Nephron progenitor cell (in vitro differentiated cells): Measurements from ENCODE around the gene ARFIP2.

Source experiments
- DNase-seq: peaks from one replicate; pipeline ENCODE4 v3.0.0; 2021
- H3K27ac Mint-ChIP-seq: 2 replicates; pipeline ENCODE4 v1.8.0; 2021; ENCODE audit warnings: mild to moderate bottlenecking, moderate library complexity, mixed read lengths
- H3K27me3 Mint-ChIP-seq: 2 replicates; pipeline ENCODE4 v1.8.0; 2021; ENCODE audit warnings: mild to moderate bottlenecking, low read depth, mixed read lengths; ENCODE audit not compliant: poor library complexity
- H3K36me3 Mint-ChIP-seq: 2 replicates; pipeline ENCODE4 v1.8.0; 2021; ENCODE audit warnings: low read depth, mixed read lengths
- H3K4me1 Mint-ChIP-seq: 2 replicates; pipeline ENCODE4 v1.8.0; 2021; ENCODE audit warnings: mixed read lengths
- H3K4me3 Mint-ChIP-seq: 2 replicates; pipeline ENCODE4 v1.8.0; 2021; ENCODE audit warnings: mild to moderate bottlenecking, moderate library complexity, mixed read lengths
- H3K9me3 Mint-ChIP-seq: 2 replicates; pipeline ENCODE4 v1.8.0; 2021; ENCODE audit warnings: mild to moderate bottlenecking, moderate library complexity, mixed read lengths
- TF ChIP-seq, protein P1 (sequence below): fragments of 200-600 bp; sonication (generic); IDR thresholded peaks from 2 replicates; pipeline ENCODE4 v1.5.0; 2021; ENCODE audit warnings: antibody characterized with exemption

Gene ARFIP2

DNA sequence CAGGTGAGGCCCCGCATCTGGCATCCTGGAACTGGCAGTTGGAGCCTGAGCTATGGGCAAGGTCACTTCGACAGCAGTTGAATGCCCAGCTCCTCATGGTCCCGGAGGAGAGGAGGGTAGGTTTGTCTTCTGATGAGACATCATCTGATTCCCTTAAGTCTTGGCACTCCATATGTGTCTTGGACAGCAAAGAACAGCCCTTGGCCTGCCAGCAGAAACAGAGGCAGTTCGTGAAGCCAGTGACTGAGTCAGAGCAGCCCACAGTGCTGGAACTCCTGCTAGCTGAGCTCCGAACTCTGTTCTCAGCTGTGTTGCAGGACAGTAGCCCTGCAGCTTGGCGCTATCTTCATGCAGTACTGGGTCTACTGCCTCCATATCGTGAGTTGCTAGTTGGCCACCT is 17.0 kb upstream of the ARFIP2 start:
- H3K4me1 Mint-ChIP-seq, result peaks cover 5% of the 10 kb centered on the region
- H3K9me3 Mint-ChIP-seq, result no peaks in the 10 kb centered on the region
- H3K27me3 Mint-ChIP-seq, result no peaks in the 10 kb centered on the region
- peaks cover 24% of the 10 kb centered on the region for H3K36me3 Mint-ChIP-seq
- H3K27ac Mint-ChIP-seq, result no peak overlapping the region
- H3K4me3 Mint-ChIP-seq, result no peak overlapping the region
- TF ChIP-seq, protein P1, sequence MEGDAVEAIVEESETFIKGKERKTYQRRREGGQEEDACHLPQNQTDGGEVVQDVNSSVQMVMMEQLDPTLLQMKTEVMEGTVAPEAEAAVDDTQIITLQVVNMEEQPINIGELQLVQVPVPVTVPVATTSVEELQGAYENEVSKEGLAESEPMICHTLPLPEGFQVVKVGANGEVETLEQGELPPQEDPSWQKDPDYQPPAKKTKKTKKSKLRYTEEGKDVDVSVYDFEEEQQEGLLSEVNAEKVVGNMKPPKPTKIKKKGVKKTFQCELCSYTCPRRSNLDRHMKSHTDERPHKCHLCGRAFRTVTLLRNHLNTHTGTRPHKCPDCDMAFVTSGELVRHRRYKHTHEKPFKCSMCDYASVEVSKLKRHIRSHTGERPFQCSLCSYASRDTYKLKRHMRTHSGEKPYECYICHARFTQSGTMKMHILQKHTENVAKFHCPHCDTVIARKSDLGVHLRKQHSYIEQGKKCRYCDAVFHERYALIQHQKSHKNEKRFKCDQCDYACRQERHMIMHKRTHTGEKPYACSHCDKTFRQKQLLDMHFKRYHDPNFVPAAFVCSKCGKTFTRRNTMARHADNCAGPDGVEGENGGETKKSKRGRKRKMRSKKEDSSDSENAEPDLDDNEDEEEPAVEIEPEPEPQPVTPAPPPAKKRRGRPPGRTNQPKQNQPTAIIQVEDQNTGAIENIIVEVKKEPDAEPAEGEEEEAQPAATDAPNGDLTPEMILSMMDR, result no peak
- no peak for DNase-seq

DNA sequence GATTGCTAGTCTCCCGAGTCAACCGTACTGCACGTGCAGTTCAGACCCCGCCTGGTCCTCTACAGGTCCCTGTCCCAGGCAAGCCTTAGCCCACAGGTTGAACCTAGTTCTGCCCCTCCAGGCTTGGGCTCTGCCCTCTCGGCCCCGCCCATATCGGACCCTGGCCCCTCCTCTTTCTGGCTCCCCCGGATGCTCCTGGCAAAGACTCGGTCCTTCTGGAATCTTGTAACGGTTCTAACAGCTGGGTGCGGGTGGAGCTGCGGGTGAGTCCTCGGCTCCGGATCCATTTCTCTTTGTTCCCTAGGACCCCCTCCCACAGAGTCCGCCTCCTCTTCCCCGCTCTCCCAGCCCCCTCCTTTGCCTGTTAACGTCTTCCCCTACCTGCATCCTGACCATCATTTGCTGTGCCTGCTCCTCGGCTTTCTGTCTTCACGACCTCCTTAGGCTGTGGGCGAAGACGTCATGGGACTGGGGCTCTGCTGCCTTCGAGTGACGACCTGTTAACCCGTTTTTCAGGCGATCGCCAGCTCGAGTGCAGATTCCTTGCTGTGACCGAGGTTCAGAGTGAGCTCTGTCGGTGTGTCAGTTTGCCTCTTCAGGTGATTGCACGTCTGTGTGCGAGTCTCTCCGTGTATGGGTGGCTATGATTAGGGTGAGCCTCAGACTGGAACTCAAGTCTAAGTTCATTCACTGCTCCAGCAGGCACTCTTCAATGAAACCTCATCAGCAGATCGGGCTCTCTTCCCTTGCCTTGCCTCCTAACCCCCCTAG is 16.1 kb upstream of the ARFIP2 start, which contains the start of gene DNHD1:
Gene DNHD1 (plus strand): TSS at position 212 of the 771 bp plus-strand sequence. CDS start 936 bp downstream, outside the sequence.
- peak within 1 kb of the TSS; percentile 30 for H3K27ac Mint-ChIP-seq
- no peak within 1 kb of the TSS for H3K4me3 Mint-ChIP-seq
- H3K27me3 Mint-ChIP-seq, result no peaks in the 10 kb centered on the region
- peaks cover 5% of the 10 kb centered on the region for H3K4me1 Mint-ChIP-seq
- H3K9me3 Mint-ChIP-seq, result no peaks in the 10 kb centered on the region
- no peak for DNase-seq
- TF ChIP-seq, protein P1, result no peak
- H3K36me3 Mint-ChIP-seq, result peaks cover 20% of the 10 kb centered on the region

DNA sequence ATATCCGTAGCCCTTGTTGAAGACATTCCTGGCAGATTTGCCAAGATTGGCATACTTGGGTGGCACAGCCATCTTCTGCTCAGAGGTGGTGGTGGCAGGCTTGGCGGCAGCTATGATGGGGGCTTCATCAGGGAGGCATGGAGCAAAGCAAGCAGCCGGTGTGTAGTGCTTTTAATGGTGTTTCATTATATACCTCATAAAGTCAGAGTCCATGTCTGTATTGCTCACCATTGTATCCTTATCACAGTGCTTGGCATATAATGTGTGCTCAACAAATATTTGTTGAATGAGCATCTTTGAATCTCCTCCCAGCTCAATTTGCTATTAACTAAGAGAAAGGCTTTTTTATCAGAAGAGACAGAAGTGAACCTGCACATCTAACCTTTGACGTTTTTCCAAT is 8.2 kb upstream of the ARFIP2 start:
- Mint-ChIP-seq H3K9me3 (no peaks in the 10 kb centered on the region), H3K4me1 (no peaks in the 10 kb centered on the region), H3K27me3 (no peaks in the 10 kb centered on the region), H3K36me3 (peaks cover 6% of the 10 kb centered on the region), H3K4me3 (no peak overlapping the region), H3K27ac (peak overlapping the region; percentile 11)
- DNase-seq, result no peak
- TF ChIP-seq, protein P1, result no peak

DNA sequence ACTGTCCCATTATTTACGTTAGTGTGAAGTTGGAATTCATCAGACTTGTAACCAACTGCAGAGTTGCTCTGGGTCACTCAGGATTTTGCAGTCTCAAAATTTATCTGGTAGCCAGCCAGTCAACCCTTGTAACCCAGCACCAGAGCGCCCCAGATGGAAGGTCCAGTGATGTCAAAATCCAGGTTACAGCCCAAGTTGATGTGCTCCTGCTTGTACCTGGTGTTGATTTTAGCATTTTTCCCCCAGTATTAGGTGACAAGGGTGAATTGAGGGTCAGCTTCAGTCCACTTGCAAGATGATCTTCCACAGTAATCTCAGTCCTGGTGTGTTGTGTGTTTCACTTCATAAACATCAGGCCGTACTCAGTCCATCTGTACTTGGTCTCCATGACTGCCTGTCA is 7.7 kb upstream of the ARFIP2 start:
- H3K4me1 Mint-ChIP-seq, result no peaks in the 10 kb centered on the region
- no peaks in the 10 kb centered on the region for H3K9me3 Mint-ChIP-seq
- no peak overlapping the region for H3K4me3 Mint-ChIP-seq
- no peak for DNase-seq
- H3K27me3 Mint-ChIP-seq, result no peaks in the 10 kb centered on the region
- TF ChIP-seq, protein P1, result no peak
- H3K27ac Mint-ChIP-seq, result peak overlapping the region; percentile 11
- peaks cover 6% of the 10 kb centered on the region for H3K36me3 Mint-ChIP-seq

DNA sequence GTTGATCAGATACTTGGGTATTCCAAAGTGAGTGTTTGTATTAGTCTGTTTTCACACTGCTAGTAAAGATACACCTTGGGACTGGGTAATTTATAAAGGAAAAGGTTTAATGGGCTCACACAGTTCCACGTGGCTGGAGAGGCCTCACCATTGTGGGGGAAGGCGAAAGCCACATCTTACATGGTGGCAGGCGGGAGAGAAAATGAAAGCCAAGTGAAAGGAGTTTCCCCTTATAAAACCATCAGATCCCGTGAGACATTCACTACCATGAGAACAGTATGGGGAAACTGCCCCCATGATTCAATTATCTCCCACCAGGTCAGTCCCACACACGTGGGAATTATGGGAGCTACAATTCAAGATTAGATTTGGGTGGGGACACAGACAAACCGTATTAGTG is 7.2 kb upstream of the ARFIP2 start:
- peaks cover 3% of the 10 kb centered on the region for H3K4me1 Mint-ChIP-seq
- no peak overlapping the region for H3K4me3 Mint-ChIP-seq
- H3K9me3 Mint-ChIP-seq, result no peaks in the 10 kb centered on the region
- TF ChIP-seq, protein P1, result no peak
- peaks cover 9% of the 10 kb centered on the region for H3K36me3 Mint-ChIP-seq
- DNase-seq, result no peak
- no peak overlapping the region for H3K27ac Mint-ChIP-seq
- no peaks in the 10 kb centered on the region for H3K27me3 Mint-ChIP-seq

DNA sequence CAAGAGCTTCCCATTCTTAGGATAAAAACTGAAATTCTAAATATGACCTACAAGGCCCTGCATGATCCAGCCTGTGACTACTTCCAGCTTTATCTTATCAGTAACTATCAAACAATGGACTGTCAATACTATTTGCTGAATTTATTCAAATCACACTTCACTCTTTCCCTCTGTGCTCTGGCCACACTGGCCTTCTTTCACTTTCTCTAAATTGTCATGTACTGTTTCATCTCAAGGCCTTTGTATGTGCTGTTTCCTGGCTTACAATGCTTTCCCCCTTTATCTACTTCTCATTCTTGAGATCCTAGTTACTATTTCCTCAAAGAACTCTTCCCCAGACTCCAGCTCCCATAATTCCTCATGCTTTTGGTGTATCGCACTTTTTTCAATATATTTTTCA is 5.8 kb upstream of the ARFIP2 start:
- Mint-ChIP-seq H3K4me1 (peaks cover 15% of the 10 kb centered on the region), H3K27ac (no peak overlapping the region), H3K36me3 (peaks cover 19% of the 10 kb centered on the region), H3K27me3 (no peaks in the 10 kb centered on the region), H3K4me3 (no peak overlapping the region), H3K9me3 (no peaks in the 10 kb centered on the region)
- DNase-seq, result no peak
- TF ChIP-seq, protein P1, result no peak
